ENCODE results near the gene GPAT2. TPM values are rescaled to one million over a fixed set of nuclear protein-coding genes. Genes with fewer than 3 reads are reported as not detected.

The GPAT2 gene
- total RNA-seq, 1 donor from 2014 or later: 12.9 TPM

Other genes with a start within 250 kb of the GPAT2 start
- 76.2 and 83.0 TPM in 2 replicates for gene ANKRD36C, start 43.1 kb downstream of the GPAT2 start, total RNA-seq
- 0.07 and 0.09 TPM in 2 replicates for gene ADRA2B, start 81.7 kb upstream of the GPAT2 start, total RNA-seq
- 0.45 TPM in 1 of 2 replicates, not detected in the other for gene ASTL, start 103.6 kb upstream of the GPAT2 start, total RNA-seq
- 24.9 and 25.7 TPM in 2 replicates for gene DUSP2, start 110.5 kb upstream of the GPAT2 start, total RNA-seq
- gene STARD7, start 173.9 kb upstream of the GPAT2 start, total RNA-seq: 148 and 150 TPM in 2 replicates
- gene TMEM127, start 231.1 kb upstream of the GPAT2 start, total RNA-seq: 37.8 and 41.1 TPM in 2 replicates
- 67.7 and 71.4 TPM in 2 replicates for gene CIAO1, start 231.3 kb upstream of the GPAT2 start, total RNA-seq